HG03565 (cell line): ENCODE data around the gene LSM2.
"Not testable (repeated sequence)": the region's sequence is repeated elsewhere in the genome, so short reads cannot be mapped to it uniquely, and the experiment has no call there.

Experiments
- ATAC-seq: cut with Tn5 transposase; IDR thresholded peaks from one replicate; pipeline ENCODE4 v1.9.1; 2021; ENCODE audit warnings: mild to moderate bottlenecking, moderate library complexity; ENCODE audit not compliant: unreplicated experiment

The LSM2 gene

GRCh38 chr6:31827286-31828079 is 20.7 kb upstream of the LSM2 start, which contains the start of gene HSPA1B:
HSPA1B (plus strand) TSS chr6:31827738; CDS start chr6:31827951, 213 bp downstream.
- peak; percentile 52 for ATAC-seq

- ATAC-seq, result no peak
These were observed 20.1 kb upstream of the LSM2 start for GRCh38 chr6:31826793-31827285.

GRCh38 chr6:31825553-31825952 is 18.8 kb upstream of the LSM2 start:
- no peak for ATAC-seq

GRCh38 chr6:31823592-31824196 is 16.9 kb upstream of the LSM2 start:
- not testable (repeated sequence) for ATAC-seq

GRCh38 chr6:31822036-31822821 is 15.5 kb upstream of the LSM2 start:
- no peak for ATAC-seq

GRCh38 chr6:31821301-31822035 is 14.7 kb upstream of the LSM2 start:
- no peak for ATAC-seq

- ATAC-seq, result not testable (repeated sequence)
These were observed 13.6 kb upstream of the LSM2 start for GRCh38 chr6:31820399-31820798.

- no peak for ATAC-seq
These were observed 13.1 kb upstream of the LSM2 start for GRCh38 chr6:31819871-31820299.

- ATAC-seq, result not testable (repeated sequence)
These were observed 11.3 kb upstream of the LSM2 start for GRCh38 chr6:31817929-31818511.

- not testable (repeated sequence) for ATAC-seq
These were observed 10.6 kb upstream of the LSM2 start for GRCh38 chr6:31817133-31817928.

GRCh38 chr6:31815025-31815838 is 8.5 kb upstream of the LSM2 start, which contains the start of the genes HSPA1A and HSPA1L:
HSPA1A (plus strand) TSS chr6:31815543; CDS start chr6:31815757, 214 bp downstream.
HSPA1L (minus strand) TSS chr6:31815283; CDS start chr6:31811972, 3,311 bp downstream.
- ATAC-seq, result peak; percentile 33

- no peak for ATAC-seq
These were observed 7.9 kb upstream of the LSM2 start for GRCh38 chr6:31814677-31815024.

GRCh38 chr6:31813465-31813849 is 6.7 kb upstream of the LSM2 start:
- ATAC-seq, result no peak

- ATAC-seq, result no peak
These were observed 4.9 kb upstream of the LSM2 start for GRCh38 chr6:31811645-31812044.

GRCh38 chr6:31808599-31808998 is 1.8 kb upstream of the LSM2 start:
- not testable (repeated sequence) for ATAC-seq

- no peak for ATAC-seq
These were observed 762 bp downstream of the LSM2 start for GRCh38 chr6:31805939-31806469.

- ATAC-seq, result not testable (repeated sequence)
These were observed 5.5 kb downstream of the LSM2 start for GRCh38 chr6:31801031-31801927.
